Activated CD4-positive, alpha-beta T cell treated with anti-CD3 and anti-CD28 coated beads, Interleukin-10, Interleukin-2, amounts not matched to agents 100 ng/mL and 50 ng/mL, durations not matched to agents 16 hours and 8 hours (primary cell): ENCODE data around the gene OXSR1.
"Not testable (repeated sequence)": the region's sequence is repeated elsewhere in the genome, so short reads cannot be mapped to it uniquely, and the experiment has no call there.

ENCODE experiments used
- DNase-seq: peaks from one replicate; pipeline ENCODE4 v3.0.0-alpha.2; 2020

Gene OXSR1

DNA sequence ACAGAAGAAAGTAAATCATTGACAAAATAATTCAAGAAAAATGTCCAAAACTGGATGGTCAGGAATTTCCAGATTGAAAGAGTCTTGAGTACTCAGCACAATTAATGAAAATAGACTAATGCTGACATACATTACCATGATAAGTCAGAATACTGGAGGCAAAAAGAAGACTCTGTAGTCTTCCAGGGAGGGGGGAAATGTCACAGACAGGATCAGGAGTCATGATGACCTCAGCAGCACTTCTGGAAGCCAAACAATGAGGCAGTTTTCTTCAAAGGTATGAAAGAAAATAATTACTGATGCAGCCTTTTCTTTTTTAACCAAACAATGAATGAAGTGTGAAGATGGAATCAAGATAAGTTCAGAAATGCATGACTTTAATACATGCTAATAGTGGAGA is 70.1 kb downstream of the OXSR1 start:
- DNase-seq: no peak

GRCh38 chr3:38238416-38239008 is 73.2 kb downstream of the OXSR1 start:
- no peak for DNase-seq

DNA sequence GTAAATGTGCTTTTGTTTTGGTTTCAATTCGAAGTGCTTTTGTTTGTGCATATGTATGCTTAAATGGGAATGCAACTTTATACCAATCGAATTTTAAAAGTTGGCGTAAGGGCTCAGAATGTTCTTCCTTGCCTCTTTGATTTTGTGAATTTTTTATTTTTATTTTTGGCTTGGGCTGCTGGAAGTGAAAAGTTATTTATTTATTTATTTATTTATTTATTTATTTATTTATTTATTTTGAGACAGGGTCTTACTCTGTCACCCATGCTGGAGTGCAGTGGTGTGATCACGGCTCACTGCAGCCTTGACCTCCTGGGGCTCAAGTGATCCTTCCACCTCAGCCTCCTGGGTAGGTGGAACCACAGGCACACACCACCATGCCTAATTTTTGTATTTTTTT is 77.5 kb downstream of the OXSR1 start:
- DNase-seq: not testable (repeated sequence)

DNA sequence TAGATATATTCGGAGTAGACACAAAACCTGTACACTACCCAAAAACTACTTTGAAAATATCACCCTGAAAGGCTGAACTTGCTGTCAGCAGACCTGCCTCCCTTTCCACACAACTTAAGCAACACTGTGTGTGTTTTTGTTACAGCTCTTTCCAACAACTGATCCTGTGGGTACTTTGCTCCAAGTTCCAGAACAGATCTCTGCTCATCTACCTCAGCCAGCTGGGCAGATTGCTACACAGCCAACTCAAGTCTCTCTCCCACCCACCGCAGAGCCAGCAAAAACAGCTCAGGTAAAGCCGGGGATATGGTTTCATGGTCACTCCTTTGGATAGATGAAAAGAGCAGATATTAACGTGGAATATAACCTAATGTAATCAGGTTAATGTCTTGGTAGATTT is 80.6 kb downstream of the OXSR1 start:
- no peak for DNase-seq

DNA sequence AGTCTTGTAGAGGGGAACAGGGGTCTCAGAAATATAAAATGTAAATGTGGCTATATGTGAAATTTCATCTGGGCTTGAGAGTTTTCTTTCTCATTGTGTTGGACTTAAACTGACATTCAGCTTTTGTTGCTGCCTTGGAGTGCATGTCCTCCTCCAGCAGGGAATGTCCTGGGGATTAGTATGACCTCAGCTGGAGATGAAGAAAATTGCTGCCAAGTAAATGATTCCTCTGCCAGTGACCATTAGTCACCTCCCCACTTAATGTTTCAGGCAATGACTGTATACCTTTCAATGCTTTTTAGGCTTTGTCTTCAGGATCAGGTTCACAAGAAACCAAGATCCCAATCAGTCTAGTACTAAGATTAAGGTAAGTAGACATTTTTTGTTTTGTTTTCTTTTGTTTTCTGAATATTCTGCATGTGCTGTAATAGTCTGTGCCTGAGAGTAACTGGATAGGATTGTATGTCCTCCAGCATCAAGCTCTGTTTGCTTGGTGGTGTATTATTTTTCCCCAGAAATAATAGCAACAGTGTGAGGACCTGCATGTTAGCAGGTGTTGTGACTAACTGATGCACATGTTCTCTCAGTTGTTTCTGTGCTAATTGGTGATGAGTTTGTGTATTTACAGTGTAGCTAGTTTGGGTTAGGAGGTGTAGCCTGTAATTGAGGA is 82.2 kb downstream of the OXSR1 start:
- DNase-seq: no peak

GRCh38 chr3:38250198-38250597 is 84.9 kb downstream of the OXSR1 start:
- no peak for DNase-seq

GRCh38 chr3:38251197-38251596 is 85.9 kb downstream of the OXSR1 start:
- DNase-seq: no peak

- no peak for DNase-seq
Measured at GRCh38 chr3:38253704-38254103, 88.4 kb downstream of the OXSR1 start.

GRCh38 chr3:38254872-38255271 is 89.5 kb downstream of the OXSR1 start:
- DNase-seq: peak; percentile 52

DNA sequence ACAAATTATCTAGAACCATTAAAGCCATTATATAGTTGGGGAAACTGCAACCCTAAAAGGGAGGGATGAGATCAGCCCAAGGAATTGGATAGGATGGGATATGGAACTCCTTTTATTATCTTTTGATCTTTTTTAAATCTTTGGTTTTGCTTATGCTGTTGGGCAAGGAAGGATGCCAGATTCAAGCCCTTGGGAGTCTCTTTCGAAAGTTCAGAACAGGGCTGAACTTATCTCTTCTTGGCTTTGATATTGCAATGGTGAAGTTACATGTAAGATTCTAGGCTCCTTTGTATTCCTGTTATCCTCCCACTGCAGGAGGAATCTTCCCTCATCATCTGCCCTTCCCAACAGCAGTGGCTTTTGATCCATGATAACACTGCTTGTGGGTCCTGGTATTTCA is 90.3 kb downstream of the OXSR1 start:
- no peak for DNase-seq

- DNase-seq: peak; percentile 68
Measured at GRCh38 chr3:38257583-38257982, 92.2 kb downstream of the OXSR1 start.

DNA sequence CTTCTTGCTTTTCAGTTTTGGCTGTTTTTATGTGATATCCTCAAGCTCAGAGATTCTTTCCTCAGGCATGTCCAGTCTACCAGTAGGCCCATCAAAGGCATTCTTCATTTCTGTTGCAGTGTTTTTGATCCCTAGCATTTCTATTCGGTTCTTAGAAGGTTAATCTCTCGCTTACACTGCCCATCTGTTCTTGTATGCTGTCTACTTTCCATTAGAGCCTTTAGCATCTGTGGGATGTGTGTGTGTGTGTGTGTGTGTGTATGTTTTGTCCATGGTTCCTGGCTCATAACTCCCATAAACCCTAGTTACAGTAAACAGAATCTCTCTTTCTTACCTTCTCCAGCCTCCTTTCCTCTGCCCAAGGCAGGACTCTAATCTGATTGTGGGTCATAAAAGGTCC is 95.1 kb downstream of the OXSR1 start:
- no peak for DNase-seq

DNA sequence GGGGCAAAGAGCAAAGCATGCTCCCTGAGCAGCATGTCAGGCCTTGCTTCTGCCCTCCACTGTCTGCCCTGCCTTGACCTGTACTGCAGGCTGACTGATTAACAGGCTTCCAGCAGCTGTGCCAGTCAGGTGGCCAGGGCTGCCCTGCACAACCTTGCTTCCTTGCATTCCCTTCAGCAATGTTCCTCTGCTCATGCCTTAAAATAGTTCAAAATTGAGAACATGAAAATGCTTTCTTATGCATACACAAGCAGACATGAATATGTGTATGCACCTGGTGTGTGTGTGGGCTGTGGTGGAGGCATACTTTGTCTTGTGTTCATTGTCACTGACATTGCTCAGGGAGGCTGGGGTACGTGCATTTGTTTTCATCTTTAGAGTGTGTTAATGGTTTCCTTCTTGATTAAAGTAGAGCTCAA is 99.0 kb downstream of the OXSR1 start:
- DNase-seq: no peak

DNA sequence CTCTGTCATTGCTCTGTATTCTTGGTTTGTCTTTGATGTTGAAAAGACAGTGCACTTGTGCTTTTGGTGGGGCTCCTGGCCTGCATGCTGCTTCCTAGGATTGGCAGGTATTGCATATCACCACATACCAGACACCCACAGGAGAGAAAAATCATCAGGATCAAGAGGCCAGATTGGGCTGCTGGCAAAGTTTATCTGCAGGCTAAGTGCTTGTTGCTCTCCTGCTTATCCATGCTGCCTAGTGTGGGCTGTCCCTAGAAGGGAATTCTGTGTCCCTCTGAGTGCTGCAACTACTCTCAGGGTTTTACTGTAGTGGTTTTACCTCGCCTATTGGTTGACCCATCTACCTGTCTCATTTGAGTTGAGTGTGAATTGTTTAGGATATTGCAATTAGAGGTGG is 99.4 kb downstream of the OXSR1 start:
- DNase-seq: no peak

- no peak for DNase-seq
Measured at GRCh38 chr3:38265604-38266307, 100.4 kb downstream of the OXSR1 start, which contains the start of gene SLC22A13. Gene SLC22A13 (plus strand): TSS chr3:38265812. CDS start chr3:38265861, 49 bp downstream.

- DNase-seq: no peak
Measured at GRCh38 chr3:38266810-38267209, 101.5 kb downstream of the OXSR1 start.

- no peak for DNase-seq
Measured at GRCh38 chr3:38267662-38268061, 102.3 kb downstream of the OXSR1 start.

GRCh38 chr3:38268087-38268486 is 102.8 kb downstream of the OXSR1 start:
- no peak for DNase-seq

DNA sequence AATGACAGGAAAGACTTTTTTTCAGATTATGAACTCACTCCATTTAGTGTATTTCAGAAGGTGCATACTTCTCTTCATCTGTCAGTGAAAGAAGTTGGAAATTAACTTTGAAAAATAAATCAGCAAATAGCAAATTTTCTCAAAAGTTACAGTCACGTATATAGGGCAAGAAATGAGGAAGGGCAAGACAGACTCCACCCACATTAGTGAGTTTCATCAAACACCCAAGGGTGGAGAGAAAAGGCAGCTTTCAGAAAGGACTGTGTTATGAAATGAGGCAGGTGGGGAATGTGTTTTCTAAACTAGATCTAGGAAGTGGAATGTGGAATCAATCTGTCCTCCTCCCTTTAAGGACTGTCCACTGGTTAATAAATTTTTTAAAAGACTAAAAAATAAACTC is 103.2 kb downstream of the OXSR1 start:
- DNase-seq: no peak

DNA sequence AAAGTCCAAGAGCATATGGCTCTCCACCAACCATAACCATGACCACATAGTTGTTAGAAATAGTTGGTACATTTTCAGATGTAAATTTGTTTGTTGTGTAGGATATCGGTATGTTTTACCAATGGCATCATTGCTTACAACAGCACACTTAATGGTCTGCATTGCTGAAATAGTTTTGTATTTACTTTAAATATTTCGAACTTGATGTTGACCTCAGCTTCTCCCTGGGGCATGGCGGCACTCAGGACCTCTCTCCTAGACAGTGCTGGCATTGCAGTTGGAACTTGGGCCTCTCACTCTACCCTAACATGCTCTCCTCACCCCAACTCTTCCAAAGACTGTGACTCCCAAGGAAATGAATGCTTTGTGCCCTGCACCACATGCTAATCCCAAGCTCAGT is 105.3 kb downstream of the OXSR1 start:
- no peak for DNase-seq

- no peak for DNase-seq
Measured at GRCh38 chr3:38271553-38271952, 106.2 kb downstream of the OXSR1 start.

- DNase-seq: no peak
Measured at GRCh38 chr3:38274864-38275649, 109.7 kb downstream of the OXSR1 start.

DNA sequence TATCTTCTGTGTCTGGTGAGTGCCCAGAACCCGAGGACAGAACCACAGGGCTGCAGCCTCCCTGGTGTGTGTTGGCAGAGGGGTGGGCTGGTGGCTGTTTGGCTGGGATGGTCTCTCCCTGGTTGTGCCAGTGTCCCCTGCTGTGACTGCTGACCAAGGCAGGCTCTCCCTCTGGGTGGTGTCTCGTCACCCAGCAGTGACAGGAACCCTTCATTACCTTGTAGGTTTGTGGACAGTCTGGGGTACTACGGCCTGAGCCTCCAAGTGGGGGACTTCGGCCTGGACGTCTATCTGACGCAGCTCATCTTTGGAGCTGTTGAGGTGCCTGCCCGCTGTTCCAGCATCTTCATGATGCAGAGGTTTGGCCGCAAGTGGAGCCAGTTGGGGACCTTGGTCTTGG is 110.3 kb downstream of the OXSR1 start:
- DNase-seq: no peak
